NCI-H1930 (cell line): ENCODE data around the gene HS6ST3.
"Not testable (repeated sequence)": the region's sequence is repeated elsewhere in the genome, so short reads cannot be mapped to it uniquely, and the experiment has no call there.

Source experiments
- DNase-seq, 2 experiments: peaks; one replicate each; lab custom pipeline; 2025; lab: John Stamatoyannopoulos, UW

Gene HS6ST3

GRCh38 chr13:96734499-96734898 lies 644.6 kb downstream of the HS6ST3 start:
- no peak for DNase-seq

GRCh38 chr13:96741779-96742178 lies 651.9 kb downstream of the HS6ST3 start:
- DNase-seq = no peak

DNA sequence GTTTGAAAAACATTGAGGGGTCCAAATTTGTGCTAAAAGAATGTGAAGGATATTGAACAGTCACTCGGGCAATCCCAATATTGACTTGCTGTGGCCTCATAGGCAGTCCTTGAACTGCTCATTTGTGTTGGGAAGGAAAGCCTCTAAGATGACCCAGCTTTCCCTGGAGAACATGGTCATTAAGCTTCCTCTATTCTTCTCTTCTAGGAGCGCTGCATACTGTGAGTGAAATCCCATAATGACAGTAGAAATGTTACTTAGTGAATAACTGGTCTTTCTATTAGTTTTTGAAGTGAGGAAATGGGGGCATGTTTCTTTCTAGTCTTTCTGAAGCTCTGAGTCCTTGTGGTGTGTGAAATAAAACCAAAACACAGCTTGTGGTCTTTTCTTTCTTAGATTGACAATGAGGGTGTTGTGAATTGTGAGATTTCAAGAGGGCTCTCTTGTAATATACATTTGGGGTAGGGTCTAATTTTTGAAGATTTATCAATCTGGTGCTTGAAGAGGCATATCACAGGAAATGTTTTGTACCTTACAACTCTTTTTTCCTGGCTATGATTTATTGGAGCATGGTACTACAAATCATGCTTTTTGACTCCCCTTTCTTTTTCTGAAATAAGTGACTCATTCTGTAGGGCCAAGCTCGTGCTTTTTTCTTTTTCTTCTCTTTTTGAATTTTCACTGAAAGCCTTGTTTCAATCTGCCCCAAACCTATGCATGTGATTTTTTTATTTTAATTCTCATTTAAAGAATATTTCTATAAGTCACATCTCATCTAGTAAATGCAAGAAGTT lies 653.6 kb downstream of the HS6ST3 start:
- no peak for DNase-seq

- DNase-seq = no peak
Observed at GRCh38 chr13:96744367-96745331, 654.7 kb downstream of the HS6ST3 start.

DNA sequence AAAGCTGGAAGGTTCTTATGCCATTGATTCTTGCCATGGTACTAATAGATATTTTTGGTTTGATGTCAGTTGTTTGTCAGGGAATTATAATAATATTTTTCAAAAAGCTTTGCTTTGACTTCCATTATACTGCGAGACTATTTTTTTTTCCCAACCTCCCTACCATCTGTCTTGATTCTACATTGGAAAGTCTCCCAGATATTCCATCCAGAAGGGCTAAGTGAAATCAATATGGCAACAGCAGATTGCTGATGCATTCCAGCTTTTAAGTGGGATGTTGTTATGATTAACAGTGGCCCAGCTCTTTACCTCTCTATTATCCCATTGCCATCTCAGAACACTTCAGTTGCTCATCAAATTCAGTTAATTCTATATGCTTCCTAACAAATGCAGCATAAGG lies 657.0 kb downstream of the HS6ST3 start:
- DNase-seq = no peak

DNA sequence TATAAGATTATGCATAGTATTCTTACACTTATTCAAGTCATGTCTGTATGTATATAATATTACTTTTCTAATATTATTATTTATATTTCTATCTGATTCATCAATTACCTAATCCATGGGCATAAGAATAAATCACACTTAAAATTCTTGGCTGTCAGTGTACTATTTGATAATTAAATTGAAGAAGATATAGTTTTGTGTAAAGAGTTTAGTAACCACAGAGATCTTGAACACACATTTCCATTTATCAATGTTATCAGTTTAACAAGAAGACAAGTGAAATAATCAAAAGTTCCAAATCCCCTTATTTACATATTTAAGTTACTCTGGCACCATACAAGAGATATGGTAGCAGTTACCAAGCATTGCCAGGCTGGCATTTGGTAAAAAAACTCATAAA lies 659.9 kb downstream of the HS6ST3 start:
- no peak for DNase-seq

DNA sequence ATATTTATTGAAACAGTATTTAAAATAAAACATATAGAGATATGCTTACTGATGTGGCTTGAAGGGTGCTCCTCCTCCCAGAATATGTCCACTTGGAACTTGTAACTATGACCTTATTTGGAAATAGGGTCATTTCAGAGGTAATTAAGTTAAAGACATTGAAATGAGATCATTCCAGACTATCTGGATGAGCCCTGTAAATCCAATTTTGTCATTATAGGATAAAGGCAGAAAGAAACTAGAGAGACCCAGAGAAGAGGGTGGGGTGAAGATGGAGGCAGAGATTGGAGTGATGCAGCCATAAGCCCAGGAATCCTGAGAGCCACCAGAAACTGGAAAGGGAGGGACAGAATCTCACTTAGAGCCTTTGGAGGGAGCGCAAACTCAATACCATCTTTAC lies 661.2 kb downstream of the HS6ST3 start:
- no peak for DNase-seq

DNA sequence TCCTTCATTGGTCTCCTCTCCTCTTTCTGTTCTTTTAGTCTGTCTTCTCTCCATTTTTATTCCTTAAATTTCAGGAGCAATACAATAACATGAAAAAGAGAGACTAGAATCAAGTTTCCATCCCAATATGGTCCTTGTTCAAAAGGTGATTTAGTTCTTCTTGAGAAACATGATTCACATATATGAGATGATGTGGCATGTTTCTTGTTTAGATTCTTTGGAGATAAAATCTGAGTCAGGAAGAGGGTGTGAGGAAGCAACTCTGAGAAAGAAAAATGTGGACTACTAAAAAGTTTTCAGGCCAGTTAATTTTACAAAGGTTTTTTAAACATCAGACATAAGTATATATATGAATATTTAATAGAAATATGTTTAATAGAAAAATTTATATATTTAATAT lies 673.0 kb downstream of the HS6ST3 start:
- no peak for DNase-seq

GRCh38 chr13:96766306-96766705 lies 676.4 kb downstream of the HS6ST3 start:
- DNase-seq = no peak

- DNase-seq = no peak
Observed at GRCh38 chr13:96768524-96768923, 678.6 kb downstream of the HS6ST3 start.

- DNase-seq = no peak
Observed at GRCh38 chr13:96769874-96770273, 680.0 kb downstream of the HS6ST3 start.

GRCh38 chr13:96771486-96772367 lies 681.8 kb downstream of the HS6ST3 start:
- peak in 1 of 2 experiments; percentile 30 for DNase-seq

DNA sequence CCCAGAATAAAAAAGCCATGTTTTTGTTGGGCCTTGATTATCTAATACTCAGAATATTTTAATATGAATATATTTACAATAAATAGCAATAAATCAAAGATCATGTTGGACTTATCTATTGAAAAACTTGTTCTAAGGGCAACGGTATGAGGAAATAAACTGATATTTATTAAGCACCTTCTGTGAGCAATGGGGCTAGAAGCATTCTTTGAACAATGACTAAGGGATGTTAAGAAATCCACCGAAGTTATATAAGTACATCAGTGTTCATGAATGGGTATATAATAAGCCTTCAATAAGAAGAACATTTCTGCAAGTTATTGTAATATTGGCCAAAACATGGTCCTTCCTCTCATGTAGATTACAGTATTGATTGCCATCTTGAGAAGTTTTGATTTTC lies 682.5 kb downstream of the HS6ST3 start:
- no peak for DNase-seq

DNA sequence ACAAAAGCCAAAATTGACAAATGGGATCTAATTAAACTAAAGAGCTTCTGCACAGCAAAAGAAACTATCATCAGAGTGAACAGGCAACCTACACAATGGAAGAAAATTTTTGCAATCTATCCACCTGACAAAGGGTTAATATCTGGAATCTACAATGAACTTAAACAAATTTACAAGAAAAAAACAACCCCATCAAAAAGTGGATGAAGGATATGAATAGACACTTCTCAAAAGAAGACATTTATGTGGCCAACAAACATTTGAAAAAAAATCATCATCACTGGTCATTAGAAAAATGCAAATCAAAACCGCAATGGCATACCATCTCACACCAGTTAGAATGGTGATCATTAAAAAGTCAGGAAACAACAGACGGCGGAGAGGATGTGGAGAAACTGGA lies 688.4 kb downstream of the HS6ST3 start:
- DNase-seq = not testable (repeated sequence)

GRCh38 chr13:96779691-96780090 lies 689.8 kb downstream of the HS6ST3 start:
- no peak for DNase-seq

DNA sequence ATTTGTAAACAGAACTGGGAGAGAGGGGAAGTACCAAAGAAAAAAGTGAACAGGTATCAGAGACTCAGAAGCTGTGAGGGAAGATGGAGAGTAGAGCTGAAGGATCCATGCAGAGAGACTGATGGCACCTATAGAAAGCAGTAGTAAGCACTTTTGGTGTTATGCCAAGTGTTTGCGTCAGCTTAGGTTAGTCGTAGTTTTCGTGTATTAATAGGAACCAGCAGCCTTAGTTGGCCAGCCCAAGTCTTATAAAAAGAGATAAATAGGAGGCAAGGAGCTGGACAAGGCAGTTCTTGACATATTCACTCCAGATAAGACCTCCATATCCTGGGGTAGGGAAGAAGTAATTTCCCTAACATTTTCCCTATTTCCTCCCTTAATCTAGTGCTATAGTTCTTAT lies 690.2 kb downstream of the HS6ST3 start:
- DNase-seq = no peak

DNA sequence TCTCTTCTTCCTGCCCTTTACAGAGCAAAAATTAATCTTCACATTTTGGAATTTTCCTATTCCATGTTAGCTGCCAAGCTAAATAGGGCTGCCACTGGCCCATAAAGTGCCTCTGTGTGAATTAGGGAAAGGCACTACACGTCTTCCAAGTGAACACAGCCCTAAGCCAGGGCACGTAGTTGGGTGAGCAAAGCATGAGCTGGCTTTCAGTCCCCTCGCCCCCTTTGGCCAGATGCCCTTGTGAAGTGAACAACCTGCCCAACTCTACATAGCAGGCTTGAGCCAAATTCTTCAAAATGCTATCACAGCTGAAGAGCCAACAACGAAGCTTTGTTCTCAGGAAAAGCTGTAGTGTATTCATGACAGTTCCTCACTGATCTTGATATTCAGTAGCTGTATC lies 691.2 kb downstream of the HS6ST3 start:
- DNase-seq = no peak

- DNase-seq = no peak
Observed at GRCh38 chr13:96782186-96782585, 692.3 kb downstream of the HS6ST3 start.

DNA sequence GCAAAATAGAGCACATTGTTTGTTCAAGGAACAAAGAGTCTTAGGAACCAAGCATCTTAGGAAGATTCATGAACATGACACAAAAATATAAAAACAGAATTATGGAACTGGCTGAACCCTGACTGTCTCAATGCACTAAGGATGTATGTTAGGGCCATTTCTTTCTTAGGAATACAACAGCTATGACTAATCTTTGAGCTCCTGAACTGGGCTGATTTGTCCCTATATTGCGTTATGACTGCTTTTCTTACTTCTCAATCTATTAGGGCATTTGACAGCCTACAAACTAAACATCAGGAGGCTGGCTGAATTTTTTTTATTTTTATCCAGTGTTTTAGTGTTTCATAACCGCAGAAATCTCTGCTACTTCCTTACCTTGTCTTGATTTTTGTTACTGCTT lies 693.1 kb downstream of the HS6ST3 start:
- DNase-seq = no peak

DNA sequence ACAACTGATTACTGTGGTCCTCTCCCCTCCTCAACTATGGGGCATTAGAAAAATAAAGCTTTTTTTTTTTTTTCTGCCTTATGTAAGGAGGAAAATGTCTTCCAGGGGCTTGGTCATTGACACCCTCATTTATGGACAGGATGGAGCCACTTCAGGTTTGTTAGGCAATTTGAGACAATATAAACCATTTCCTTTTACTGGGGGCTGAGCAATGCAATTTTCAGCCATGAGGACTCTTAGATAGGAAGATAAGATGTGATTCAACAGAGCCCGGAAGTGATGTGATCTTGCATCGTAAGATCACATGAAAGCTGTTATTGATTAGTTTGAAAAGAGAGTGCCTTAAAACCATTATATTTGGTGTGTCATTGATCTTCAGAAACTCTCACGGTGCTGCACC lies 693.6 kb downstream of the HS6ST3 start:
- no peak for DNase-seq

DNA sequence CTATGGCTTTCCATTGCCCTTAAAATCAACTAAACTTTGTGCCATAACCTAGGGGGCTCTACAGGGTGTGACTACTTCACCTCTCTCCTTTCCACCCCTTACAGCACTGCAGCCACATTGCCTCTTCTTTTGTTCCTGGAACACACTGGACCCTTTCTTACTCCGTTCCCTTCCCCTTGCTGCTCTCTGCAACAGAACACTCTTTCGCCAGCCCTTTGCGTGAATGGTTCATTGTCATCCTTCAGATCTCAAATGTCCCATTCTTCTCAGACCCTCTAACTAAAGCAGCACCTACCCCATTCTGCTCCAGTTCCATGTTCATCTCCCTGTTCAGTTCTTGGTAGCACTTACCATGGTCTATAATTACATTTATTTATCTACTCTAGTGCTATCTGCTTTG lies 696.1 kb downstream of the HS6ST3 start:
- DNase-seq = no peak

DNA sequence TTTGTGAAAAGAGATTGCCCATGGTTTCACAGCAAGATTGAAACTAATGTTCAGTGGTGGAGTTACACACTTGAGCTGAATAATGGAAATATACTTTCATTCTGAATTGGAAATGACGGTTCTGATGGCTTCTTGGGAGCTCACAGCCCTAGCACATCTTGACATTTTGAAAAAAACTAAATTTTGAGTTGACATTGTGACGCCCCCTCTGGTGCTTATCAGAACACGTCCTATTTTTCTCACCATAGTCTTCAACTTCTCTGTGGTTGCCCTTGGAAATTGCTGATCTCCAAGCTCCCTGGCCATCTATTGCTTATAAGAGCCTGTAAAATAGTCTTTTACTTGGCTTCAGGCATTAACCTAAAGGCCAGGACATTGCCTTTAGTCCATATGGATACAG lies 702.3 kb downstream of the HS6ST3 start:
- DNase-seq = no peak
